Measurements from ENCODE around the gene GM2A.

GM2A gene

DNA sequence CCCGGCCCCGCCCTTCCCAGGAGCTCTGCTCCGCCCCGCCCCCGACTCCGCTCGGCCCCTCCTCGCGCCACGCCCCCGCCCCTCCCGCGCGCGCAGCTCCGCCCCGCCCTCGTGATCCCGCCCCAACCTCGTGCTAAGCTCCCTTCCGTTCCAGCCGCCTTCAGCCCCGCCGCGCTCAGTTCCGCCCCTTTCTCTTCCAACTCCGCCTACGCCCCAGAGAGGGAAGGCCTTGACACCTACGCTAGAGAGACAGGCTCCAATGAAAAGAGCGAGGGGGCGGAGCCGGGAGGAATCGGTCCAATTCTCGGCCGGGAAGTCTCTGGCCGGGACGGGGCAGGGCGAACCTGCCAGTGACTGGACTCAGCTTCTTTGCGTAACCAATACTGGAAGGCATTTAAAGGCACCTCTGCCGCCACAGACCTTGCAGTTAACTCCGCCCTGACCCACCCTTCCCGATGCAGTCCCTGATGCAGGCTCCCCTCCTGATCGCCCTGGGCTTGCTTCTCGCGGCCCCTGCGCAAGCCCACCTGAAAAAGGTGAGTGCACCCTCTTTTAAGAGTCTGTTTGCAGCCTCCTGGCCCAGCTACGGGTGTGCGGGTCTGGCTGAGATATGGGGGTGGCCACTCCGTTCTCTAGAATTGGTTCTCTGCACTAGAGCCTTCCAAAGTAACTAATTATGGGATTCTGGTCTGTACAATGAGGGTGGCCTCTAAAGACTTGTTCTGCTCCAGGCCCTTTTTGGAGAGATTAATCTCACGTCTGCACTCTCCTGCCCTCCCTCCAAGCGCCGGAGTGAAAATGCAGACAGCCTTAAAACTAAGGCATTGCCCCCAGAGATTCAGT, at the start of gene GM2A:
TSS of gene GM2A (plus strand) at position 424 of the 843 bp plus-strand sequence. CDS start at position 456, 32 bp downstream.
- TF ChIP-seq, protein P1, sequence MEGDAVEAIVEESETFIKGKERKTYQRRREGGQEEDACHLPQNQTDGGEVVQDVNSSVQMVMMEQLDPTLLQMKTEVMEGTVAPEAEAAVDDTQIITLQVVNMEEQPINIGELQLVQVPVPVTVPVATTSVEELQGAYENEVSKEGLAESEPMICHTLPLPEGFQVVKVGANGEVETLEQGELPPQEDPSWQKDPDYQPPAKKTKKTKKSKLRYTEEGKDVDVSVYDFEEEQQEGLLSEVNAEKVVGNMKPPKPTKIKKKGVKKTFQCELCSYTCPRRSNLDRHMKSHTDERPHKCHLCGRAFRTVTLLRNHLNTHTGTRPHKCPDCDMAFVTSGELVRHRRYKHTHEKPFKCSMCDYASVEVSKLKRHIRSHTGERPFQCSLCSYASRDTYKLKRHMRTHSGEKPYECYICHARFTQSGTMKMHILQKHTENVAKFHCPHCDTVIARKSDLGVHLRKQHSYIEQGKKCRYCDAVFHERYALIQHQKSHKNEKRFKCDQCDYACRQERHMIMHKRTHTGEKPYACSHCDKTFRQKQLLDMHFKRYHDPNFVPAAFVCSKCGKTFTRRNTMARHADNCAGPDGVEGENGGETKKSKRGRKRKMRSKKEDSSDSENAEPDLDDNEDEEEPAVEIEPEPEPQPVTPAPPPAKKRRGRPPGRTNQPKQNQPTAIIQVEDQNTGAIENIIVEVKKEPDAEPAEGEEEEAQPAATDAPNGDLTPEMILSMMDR (conservative IDR thresholded peaks at IDR 0.05) = no peak
- peak within 1 kb of the TSS; percentile 76 for H3K27ac ChIP-seq

DNA sequence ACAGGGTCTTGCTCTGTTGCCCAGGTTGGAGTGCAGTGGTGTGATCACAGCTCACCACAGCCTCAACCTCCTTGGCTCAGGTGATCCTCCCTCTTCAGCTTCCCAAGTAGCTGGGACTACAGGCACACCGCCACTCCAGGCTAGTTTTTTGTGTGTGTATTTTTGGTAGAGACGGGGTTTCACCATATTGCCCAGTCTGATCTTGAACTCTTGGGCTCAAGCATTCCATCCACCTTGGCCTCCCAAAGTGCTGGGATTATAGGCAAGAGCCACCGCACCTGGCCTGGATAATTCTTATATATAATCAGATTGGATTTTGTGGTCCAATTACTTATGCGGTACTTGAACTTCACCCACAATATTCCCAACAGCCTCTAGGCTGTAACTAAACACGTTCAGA, 48.9 kb upstream of the GM2A start:
- H3K27ac ChIP-seq = no peak overlapping the region

DNA sequence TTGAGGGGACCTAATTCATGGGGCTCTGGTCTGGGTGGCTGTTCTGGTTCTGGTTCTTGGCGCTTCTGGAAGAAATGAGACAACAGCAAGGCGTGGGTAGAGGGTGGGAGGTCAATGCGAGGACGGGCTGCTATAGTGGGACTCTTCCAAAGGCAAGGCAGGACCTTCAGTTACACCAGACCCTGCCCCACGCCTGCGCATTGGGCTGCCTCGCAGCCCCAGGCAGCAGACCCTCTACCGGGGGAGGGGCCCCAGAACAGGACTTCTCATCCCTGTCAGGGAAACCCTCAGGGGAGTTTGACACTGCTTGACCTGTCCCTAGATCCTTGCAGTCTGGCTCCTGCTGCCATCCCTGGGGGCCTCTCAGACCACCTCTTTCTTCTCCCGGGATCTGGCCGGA, 47.6 kb upstream of the GM2A start:
- TF ChIP-seq, protein P1 (conservative IDR thresholded peaks at IDR 0.05) = no peak
- no peak overlapping the region for H3K27ac ChIP-seq

More for the DNA sequence above, 48.9 kb upstream of the GM2A start:
- TF ChIP-seq, protein P1 (conservative IDR thresholded peaks at IDR 0.05) = no peak

DNA sequence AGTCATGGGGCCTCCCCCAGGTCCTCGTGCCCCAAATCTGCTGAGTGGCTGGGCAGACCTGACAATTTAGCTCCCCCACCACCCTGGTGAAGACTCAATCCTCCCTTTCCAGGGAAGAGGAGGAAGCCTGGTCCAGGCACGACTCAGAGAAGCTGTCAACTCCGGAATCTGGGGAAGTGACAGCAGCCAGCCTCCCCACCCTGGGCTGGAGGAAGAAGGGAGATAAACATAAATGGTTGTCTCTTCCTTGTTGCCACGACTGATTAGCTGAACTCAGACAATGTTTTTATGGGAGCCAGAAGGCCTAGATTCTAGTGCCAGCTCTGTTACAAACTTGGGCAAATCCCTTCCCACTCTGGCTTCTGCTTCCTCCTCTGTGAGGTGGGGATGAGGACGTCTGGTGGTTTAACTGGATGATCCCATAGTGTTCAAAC, 44.5 kb upstream of the GM2A start:
- TF ChIP-seq, protein P1 (conservative IDR thresholded peaks at IDR 0.05) = no peak
- no peak overlapping the region for H3K27ac ChIP-seq

DNA sequence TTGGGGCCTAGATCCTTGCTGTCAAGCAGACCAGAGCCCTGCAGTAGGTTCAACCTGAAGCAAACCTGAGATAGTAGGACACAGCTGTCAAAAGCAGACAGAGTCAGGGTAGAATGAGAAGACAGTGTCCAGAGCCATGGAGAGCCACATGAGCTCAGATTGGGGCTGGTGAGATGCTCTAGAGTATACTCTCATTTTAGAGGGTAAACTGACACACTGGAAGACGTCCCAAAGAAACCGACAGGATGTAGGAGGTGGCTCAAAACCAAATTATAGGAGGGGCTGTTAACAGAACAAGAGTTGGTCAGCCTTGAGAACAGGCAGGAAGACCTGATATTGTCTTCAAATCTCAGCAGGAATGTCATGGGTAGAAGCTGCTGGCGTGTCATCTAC, 40.6 kb upstream of the GM2A start:
- no peak overlapping the region for H3K27ac ChIP-seq
- TF ChIP-seq, protein P1 (conservative IDR thresholded peaks at IDR 0.05) = no peak

DNA sequence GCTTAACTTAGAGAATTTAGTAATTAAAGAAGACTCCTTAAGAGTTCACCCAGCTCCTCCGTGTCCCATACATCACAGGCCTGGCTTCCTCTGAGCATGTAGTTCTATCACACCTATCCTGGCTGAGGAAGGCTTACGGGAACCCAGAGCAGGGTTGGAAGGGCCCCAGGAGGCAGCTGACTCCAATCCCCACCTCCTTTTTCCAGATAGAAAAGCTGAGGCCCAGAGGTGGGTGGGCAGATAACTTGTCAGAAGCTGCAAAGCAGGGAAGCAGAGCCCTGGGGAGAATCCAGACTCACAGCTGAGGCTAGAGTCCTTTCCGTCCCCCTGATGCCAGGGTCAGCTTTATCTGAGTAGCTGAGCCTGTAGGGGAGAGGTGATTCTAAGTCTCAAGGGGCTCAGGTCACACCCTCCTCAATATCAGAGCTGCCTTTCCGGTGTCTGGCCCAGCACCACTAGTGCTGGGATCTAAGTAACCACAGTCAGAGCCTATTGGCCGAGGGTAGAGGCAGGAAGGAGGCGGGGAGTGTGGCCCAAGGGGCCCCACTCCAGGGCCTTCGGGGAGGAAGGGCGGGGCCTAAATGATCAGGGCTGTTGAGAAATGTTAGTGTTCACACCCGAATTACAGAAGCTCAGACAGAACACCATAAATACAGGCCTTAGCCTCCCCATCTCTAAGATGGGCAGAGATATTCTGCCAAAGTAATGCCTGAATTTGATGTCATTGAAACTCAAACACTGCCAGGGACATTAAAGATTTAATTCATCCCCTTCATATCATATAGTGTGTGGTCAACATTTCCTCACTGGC, 39.0 kb upstream of the GM2A start:
- no peak overlapping the region for H3K27ac ChIP-seq
- TF ChIP-seq, protein P1 (conservative IDR thresholded peaks at IDR 0.05) = no peak
